ENCODE data around the gene GADD45G. TPM values are rescaled to one million over a fixed set of nuclear protein-coding genes. Genes with fewer than 3 reads are reported as not detected.

The GADD45G gene
- polyA plus RNA-seq, 2 of the 4 experiments (the other 2 are of a cell fraction) = 0.15 to 0.16 TPM

DNA sequence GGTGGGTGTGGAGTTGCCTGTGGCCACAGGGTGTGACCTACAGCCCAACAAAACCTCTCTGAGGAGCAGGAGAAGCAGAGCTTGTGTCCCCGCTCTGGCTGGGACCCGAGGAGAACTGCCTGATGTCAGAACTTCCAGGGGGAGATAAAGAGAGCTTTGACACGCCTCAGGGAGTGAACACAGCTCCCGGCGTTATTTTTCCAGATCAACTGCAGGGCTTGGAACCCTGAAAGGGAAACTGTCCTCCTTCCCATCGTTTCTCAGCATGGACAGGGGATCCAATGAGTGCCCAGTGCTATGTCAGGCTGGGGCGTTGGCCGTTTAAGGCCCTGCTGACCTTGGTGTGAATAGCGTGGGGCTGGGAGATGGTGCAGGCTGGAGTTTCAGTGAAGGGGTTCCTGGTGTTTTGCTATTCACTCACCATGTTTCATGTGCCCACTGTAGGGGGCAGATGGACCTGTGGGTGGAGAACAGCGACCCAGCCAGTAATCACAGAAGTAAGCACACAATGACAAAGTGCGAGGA is 22.0 kb downstream of the GADD45G start (continued):
- TF ChIP-seq, protein P1, sequence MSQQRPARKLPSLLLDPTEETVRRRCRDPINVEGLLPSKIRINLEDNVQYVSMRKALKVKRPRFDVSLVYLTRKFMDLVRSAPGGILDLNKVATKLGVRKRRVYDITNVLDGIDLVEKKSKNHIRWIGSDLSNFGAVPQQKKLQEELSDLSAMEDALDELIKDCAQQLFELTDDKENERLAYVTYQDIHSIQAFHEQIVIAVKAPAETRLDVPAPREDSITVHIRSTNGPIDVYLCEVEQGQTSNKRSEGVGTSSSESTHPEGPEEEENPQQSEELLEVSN (IDR thresholded peaks at IDR 0.05; ENCODE audit: borderline replicate concordance, low read depth) = no peak
- no peak for TF ChIP-seq HEYL (CRISPR knock-in tag; IDR thresholded peaks at IDR 0.05)
- no peak for TF ChIP-seq JUN (IDR thresholded peaks at IDR 0.05)
- no peak for TF ChIP-seq GATA3 (IDR thresholded peaks at IDR 0.05; ENCODE audit: borderline replicate concordance)
- no peak for TF ChIP-seq SMC3 (IDR thresholded peaks at IDR 0.05)

DNA sequence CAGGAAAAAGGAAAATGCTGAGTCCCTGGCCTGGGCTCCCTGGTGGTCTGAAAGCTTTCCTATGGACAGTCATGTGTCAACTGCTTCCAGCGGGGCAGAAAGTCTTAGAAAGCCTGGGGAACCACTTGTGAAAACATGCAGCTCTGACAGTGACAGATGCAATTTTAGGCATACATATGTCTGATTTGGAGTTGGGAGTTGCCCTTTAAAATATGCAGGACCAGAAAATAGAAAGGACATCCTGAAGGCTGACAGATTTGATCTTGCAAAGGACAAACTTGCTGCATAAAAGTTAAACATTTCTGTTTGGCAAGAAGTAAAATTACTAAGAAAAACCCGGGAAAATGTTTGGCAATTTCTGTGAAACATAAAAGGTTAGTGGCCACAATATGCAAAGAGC is 23.8 kb downstream of the GADD45G start:
- no peaks in the 10 kb centered on the region for H3K9me3 ChIP-seq
- ATAC-seq (no peak), FAIRE-seq (no peak), DNase-seq (ENCODE audit: low read depth in 1 of 2, low spot score in 1 of 2) (no peak)
- POLR2A ChIA-PET = no interaction called here
- H3K4me2 ChIP-seq = no peak overlapping the region
- no peak overlapping the region for H3K27ac ChIP-seq
- no peak for TF ChIP-seq CHD2 (IDR thresholded peaks at IDR 0.05; ENCODE audit: low read length, partially characterized antibody)
- no peak for TF ChIP-seq JUN (IDR thresholded peaks at IDR 0.05)
- TF ChIP-seq EHMT2 (IDR thresholded peaks at IDR 0.05; ENCODE audit: low read depth) = no peak
- TF ChIP-seq, protein P2, sequence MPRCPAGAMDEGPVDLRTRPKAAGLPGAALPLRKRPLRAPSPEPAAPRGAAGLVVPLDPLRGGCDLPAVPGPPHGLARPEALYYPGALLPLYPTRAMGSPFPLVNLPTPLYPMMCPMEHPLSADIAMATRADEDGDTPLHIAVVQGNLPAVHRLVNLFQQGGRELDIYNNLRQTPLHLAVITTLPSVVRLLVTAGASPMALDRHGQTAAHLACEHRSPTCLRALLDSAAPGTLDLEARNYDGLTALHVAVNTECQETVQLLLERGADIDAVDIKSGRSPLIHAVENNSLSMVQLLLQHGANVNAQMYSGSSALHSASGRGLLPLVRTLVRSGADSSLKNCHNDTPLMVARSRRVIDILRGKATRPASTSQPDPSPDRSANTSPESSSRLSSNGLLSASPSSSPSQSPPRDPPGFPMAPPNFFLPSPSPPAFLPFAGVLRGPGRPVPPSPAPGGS (IDR thresholded peaks at IDR 0.05) = no peak
- no peak for TF ChIP-seq RARB (CRISPR knock-in tag; IDR thresholded peaks at IDR 0.05)
- TF ChIP-seq ZSCAN20 (CRISPR knock-in tag; IDR thresholded peaks at IDR 0.05) = no peak
- no peak for TF ChIP-seq HEYL (CRISPR knock-in tag; IDR thresholded peaks at IDR 0.05)
- no peak for TF ChIP-seq ZFP36 (IDR thresholded peaks at IDR 0.05; ENCODE audit: borderline replicate concordance, partially characterized antibody)
- TF ChIP-seq RFX5 (IDR thresholded peaks at IDR 0.05) = no peak
- TF ChIP-seq HOXB5 (CRISPR knock-in tag; IDR thresholded peaks at IDR 0.05) = no peak
- no peak for TF ChIP-seq HOXA7 (CRISPR knock-in tag; IDR thresholded peaks at IDR 0.05)
- H3K4me1 ChIP-seq = no peaks in the 10 kb centered on the region
- 13% methylated on average over 2 of the region's 2 CpGs for WGBS (ENCODE audit: missing lambda C conversion rate)
- H3K4me3 ChIP-seq = no peak overlapping the region
- CTCF ChIA-PET = interaction anchor here (0.7 to 5.8 kb wide), 2 partner anchors 25 to 29 kb away, joined by 3 to 27 read pairs; partner anchors contain the start of gene GADD45G

DNA sequence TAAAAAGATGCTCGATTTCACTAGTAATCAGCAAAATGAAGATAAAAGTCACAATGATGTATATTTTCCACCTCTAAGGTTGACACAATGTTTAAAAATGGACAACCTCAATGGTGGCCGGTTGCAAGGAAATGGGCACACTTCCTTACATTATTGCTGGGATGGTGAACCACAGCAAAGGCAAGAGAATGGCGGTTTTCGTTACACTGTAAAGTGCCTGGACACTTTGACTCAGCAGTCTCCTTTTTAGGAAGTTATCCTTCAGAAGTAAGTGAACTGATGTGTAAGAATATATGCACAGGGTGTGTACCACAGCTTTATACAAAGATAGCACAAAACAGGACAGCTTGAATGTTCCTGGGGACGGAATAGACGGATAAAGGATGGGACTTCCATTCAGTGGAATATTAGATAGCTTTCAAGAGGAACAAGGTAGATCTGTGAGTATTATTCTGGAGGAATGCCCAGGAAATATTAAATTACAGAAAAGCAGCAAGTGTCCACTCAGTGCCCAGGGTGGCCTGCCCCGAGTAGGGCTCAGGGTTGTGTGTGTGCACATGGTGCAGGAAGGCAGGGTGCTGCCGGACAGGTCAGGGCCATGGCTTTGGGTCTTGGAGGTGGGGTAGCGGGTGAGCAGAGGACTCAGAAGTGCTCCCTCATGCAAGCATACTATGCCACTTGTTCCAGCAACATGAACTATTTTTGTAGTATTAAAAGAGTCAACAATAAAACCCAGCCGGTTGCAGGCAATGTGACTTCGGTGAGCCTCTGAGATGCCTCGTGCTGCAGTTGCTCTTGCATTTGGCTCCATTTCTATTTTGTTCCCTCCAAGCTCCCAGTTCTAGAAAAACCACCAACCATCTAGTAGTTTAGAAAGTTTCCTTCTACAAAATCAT is 24.5 kb downstream of the GADD45G start:
- DNase-seq (ENCODE audit: low read depth in 1 of 2, low spot score in 1 of 2) (no peak), FAIRE-seq (no peak), ATAC-seq (no peak)
- ChIA-PET CTCF (interaction anchor here (0.7 to 5.8 kb wide), 4 partner anchors 13 to 470 kb away, joined by 3 to 27 read pairs (median 4); partner anchors contain the start of gene GADD45G), POLR2A (no interaction called here)
- H3K4me3 ChIP-seq = no peak overlapping the region
- no peaks in the 10 kb centered on the region for H3K4me1 ChIP-seq
- TF ChIP-seq CBX2 (IDR thresholded peaks at IDR 0.05; ENCODE audit: borderline replicate concordance, low read depth) (no peak), RAD21 (conservative IDR thresholded peaks at IDR 0.05 in 1 of 2, IDR thresholded peaks at IDR 0.05 in 1 of 2) (no peak), CHD2 (IDR thresholded peaks at IDR 0.05; ENCODE audit: low read length, partially characterized antibody) (no peak), FOXS1 (CRISPR knock-in tag; IDR thresholded peaks at IDR 0.05) (no peak), HOXB5 (CRISPR knock-in tag; IDR thresholded peaks at IDR 0.05) (no peak), POLR2AphosphoS2 (conservative IDR thresholded peaks at IDR 0.05; ENCODE audit: low read length) (no peak), BHLHE40 (IDR thresholded peaks at IDR 0.05; ENCODE audit: low read depth, low read length) (no peak), POLR2A (IDR thresholded peaks at IDR 0.05; ENCODE audit: low read length) (no peak), FOSL2 (IDR thresholded peaks at IDR 0.05) (no peak), FOSL2 (CRISPR knock-in tag; IDR thresholded peaks at IDR 0.05) (no peak), TFCP2L1 (CRISPR knock-in tag; IDR thresholded peaks at IDR 0.05) (no peak), HOXB13 (CRISPR knock-in tag; IDR thresholded peaks at IDR 0.05; ENCODE audit: low read depth) (no peak), RARB (CRISPR knock-in tag; IDR thresholded peaks at IDR 0.05) (no peak), EHF (CRISPR knock-in tag; IDR thresholded peaks at IDR 0.05) (no peak), SMC3 (IDR thresholded peaks at IDR 0.05) (no peak), RNF2 (IDR thresholded peaks at IDR 0.05; ENCODE audit: borderline replicate concordance, low read depth) (no peak), NR3C1 (IDR thresholded peaks at IDR 0.05) (no peak), ZSCAN20 (CRISPR knock-in tag; IDR thresholded peaks at IDR 0.05) (no peak)
- TF ChIP-seq, protein P3, sequence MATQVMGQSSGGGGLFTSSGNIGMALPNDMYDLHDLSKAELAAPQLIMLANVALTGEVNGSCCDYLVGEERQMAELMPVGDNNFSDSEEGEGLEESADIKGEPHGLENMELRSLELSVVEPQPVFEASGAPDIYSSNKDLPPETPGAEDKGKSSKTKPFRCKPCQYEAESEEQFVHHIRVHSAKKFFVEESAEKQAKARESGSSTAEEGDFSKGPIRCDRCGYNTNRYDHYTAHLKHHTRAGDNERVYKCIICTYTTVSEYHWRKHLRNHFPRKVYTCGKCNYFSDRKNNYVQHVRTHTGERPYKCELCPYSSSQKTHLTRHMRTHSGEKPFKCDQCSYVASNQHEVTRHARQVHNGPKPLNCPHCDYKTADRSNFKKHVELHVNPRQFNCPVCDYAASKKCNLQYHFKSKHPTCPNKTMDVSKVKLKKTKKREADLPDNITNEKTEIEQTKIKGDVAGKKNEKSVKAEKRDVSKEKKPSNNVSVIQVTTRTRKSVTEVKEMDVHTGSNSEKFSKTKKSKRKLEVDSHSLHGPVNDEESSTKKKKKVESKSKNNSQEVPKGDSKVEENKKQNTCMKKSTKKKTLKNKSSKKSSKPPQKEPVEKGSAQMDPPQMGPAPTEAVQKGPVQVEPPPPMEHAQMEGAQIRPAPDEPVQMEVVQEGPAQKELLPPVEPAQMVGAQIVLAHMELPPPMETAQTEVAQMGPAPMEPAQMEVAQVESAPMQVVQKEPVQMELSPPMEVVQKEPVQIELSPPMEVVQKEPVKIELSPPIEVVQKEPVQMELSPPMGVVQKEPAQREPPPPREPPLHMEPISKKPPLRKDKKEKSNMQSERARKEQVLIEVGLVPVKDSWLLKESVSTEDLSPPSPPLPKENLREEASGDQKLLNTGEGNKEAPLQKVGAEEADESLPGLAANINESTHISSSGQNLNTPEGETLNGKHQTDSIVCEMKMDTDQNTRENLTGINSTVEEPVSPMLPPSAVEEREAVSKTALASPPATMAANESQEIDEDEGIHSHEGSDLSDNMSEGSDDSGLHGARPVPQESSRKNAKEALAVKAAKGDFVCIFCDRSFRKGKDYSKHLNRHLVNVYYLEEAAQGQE (IDR thresholded peaks at IDR 0.05) = no peak
- TF ChIP-seq, protein P4, sequence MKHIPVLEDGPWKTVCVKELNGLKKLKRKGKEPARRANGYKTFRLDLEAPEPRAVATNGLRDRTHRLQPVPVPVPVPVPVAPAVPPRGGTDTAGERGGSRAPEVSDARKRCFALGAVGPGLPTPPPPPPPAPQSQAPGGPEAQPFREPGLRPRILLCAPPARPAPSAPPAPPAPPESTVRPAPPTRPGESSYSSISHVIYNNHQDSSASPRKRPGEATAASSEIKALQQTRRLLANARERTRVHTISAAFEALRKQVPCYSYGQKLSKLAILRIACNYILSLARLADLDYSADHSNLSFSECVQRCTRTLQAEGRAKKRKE (CRISPR knock-in tag; IDR thresholded peaks at IDR 0.05; ENCODE audit: low read depth) = no peak
- 60% methylated on average over 12 of the region's 12 CpGs for WGBS (ENCODE audit: missing lambda C conversion rate)
- H3K9me3 ChIP-seq = no peaks in the 10 kb centered on the region
- H3K4me2 ChIP-seq = no peak overlapping the region
- no peak overlapping the region for H3K27ac ChIP-seq

Measured in A549 (cell line).